Activated CD4-positive, alpha-beta T cell treated with anti-CD3 and anti-CD28 coated beads, Interleukin-2, amount 10 ng/mL, durations not matched to agents 7 days and 5 days (primary cell): ENCODE results near the gene ZNF564. TPM values are rescaled to one million over a fixed set of nuclear protein-coding genes. Genes with fewer than 3 reads are reported as not detected.

Experiments
- CTCF ChIA-PET: fragments of 350-600 bp; sonication (Branson Sonifier 250); formaldehyde crosslinking; loops from one replicate; lab custom pipeline; 2021; ENCODE audit warnings: antibody characterized with exemption; lab: Charles Lee
- POLR2A ChIA-PET: fragments of 350-600 bp; sonication (Branson Sonifier 250); formaldehyde crosslinking; loops from one replicate; lab custom pipeline; 2021; ENCODE audit warnings: antibody characterized with exemption; lab: Charles Lee
- DNase-seq: peaks from one replicate; pipeline ENCODE4 v3.0.0-alpha.2; 2020
- H3K27ac Mint-ChIP-seq: one replicate; pipeline ENCODE4 v1.8.0; 2021; ENCODE audit warnings: mild to moderate bottlenecking, moderate library complexity, mixed read lengths
- H3K27me3 Mint-ChIP-seq: one replicate; pipeline ENCODE4 v1.8.0; 2021; ENCODE audit warnings: mixed read lengths
- H3K36me3 Mint-ChIP-seq: one replicate; pipeline ENCODE4 v1.8.0; 2021; ENCODE audit warnings: low read depth, mixed read lengths
- H3K4me1 Mint-ChIP-seq: one replicate; pipeline ENCODE4 v1.8.0; 2021; ENCODE audit warnings: mixed read lengths
- H3K4me3 Mint-ChIP-seq: one replicate; pipeline ENCODE4 v1.8.0; 2021; ENCODE audit warnings: mild to moderate bottlenecking, moderate library complexity, mixed read lengths
- H3K9me3 Mint-ChIP-seq: one replicate; pipeline ENCODE4 v1.8.0; 2021; ENCODE audit warnings: mixed read lengths
- total RNA-seq, 2 experiments: library from RNA; stranded (reverse); gene quantifications; one replicate each; pipeline ENCODE4 v1.2.3, GENCODE V29; 2021

The ZNF564 gene
- total RNA-seq, 2 experiments from 2014 or later = 11.1 to 12.1 TPM

DNA sequence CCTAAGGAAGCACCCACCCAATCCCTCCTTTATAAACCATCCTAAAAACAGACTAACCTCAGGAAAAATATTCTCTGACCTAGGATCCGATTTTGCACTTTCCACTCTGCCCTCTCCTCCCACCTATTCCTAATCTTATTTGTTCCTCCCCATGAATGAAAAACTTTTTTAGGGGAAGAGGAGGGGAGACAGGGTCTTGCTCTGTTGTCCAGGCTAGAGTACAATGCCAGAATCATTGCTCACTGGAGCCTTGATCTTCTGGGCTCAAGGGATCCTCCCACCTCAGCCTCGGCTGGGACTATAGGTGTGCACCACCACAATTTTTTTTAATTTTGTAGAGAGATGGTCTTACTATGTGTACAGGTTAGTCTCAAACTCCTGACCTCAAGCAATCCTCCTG lies 4.4 kb downstream of the ZNF564 start:
- Mint-ChIP-seq H3K36me3 (peaks cover 72% of the 10 kb centered on the region), H3K4me1 (peaks cover 40% of the 10 kb centered on the region), H3K9me3 (peaks cover 32% of the 10 kb centered on the region), H3K4me3 (no peak overlapping the region), H3K27ac (no peak overlapping the region), H3K27me3 (no peaks in the 10 kb centered on the region)
- CTCF ChIA-PET = no interaction called here
- DNase-seq = no peak
- POLR2A ChIA-PET = no interaction called here

DNA sequence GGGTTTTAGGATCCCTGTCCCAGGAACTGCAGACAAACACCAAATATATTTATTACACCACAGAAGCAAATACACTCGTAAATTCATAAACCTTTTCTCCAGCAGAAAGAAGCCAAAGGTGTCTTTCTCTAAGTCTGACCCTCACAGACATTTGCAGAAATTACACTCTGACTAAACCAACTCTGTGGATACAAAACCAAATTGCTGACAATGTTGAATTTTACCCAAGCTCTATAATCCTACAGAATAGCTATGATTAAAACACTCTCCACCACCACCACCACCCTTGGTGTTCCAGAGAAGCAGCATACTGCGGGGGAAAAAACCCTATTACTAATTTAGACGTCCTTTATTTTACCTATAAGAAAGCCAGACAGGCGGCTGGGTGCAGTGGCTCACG lies 5.2 kb downstream of the ZNF564 start:
- DNase-seq = no peak
- H3K36me3 Mint-ChIP-seq = peaks cover 77% of the 10 kb centered on the region
- peaks cover 32% of the 10 kb centered on the region for H3K9me3 Mint-ChIP-seq
- ChIA-PET POLR2A (interaction anchor here (0.7 kb wide), 1 partner anchor 60 kb away, joined by 3 read pairs; no protein-coding TSS in a partner anchor), CTCF (interaction anchor here (0.9 kb wide), 1 partner anchor 10 kb away, joined by 3 read pairs; no protein-coding TSS in a partner anchor)
- no peak overlapping the region for H3K4me3 Mint-ChIP-seq
- peaks cover 34% of the 10 kb centered on the region for H3K4me1 Mint-ChIP-seq
- H3K27me3 Mint-ChIP-seq = no peaks in the 10 kb centered on the region
- H3K27ac Mint-ChIP-seq = no peak overlapping the region

DNA sequence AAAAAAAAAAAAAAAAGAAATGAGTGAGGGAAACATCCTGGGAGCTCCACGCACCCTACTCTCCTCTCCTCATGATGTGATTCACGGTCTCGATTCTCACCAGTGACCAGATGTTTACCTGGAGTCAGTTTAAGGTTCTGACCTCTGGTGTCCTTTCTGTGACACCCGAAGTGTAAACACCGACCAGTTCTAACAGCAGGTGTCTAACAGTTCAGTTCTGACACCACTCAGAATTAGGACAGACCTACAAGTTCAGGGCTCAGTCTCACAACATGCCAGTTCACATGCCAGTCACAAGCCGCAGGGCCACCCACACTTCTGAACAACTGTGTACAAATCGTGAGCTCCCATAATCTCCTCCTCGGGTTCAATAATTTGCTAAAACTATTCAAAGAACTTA lies 6.0 kb downstream of the ZNF564 start:
- ChIA-PET POLR2A (interaction anchor here (0.7 kb wide), 1 partner anchor 61 kb away, joined by 3 read pairs; no protein-coding TSS in a partner anchor), CTCF (no interaction called here)
- peaks cover 31% of the 10 kb centered on the region for H3K4me1 Mint-ChIP-seq
- no peaks in the 10 kb centered on the region for H3K27me3 Mint-ChIP-seq
- no peak overlapping the region for H3K27ac Mint-ChIP-seq
- DNase-seq = no peak
- peaks cover 32% of the 10 kb centered on the region for H3K9me3 Mint-ChIP-seq
- peaks cover 77% of the 10 kb centered on the region for H3K36me3 Mint-ChIP-seq
- no peak overlapping the region for H3K4me3 Mint-ChIP-seq

DNA sequence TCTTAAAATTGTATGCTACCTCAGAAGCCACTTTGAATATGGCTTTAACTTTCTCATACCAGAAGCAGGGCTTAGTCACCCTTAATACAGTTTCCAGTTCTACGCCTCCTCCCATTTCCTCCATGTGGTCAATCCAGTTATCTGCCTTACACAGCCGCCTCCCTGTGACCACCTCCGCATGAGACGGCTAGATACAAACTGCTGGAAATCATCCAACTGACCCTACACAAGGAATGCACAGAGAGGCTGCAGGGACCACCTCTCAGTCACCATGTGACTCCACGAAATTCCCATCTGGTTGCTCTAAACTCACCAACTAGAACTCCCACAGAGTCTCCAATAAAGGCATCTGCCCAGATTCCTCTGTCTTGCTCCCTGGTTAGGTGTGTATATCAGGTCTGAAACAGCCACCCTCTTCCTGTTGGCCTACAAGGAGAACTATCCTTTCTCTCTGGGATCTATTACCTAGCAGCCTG lies 6.8 kb downstream of the ZNF564 start:
- ChIA-PET CTCF (interaction anchor here (0.6 kb wide), 1 partner anchor 68 kb away, joined by 3 read pairs; no protein-coding TSS in a partner anchor), POLR2A (no interaction called here)
- H3K36me3 Mint-ChIP-seq = peaks cover 81% of the 10 kb centered on the region

DNA sequence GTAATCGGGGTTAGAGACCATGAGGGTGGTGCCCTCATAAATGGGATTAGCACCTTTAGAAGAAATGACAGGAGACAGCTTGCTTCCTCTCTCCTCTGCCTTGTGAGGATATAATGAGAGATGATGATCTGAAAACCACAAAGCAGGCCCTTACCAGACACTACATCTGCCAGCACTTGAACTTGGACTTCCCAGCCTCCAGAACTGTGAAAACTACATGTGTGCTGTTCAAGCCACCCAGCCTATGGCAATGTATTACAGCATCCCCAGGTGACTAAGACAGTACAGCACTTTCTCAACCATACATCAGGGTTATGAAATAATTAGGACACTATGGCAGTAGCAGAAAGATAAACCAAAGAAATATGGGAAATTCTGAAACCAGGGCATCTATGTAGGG lies 7.4 kb downstream of the ZNF564 start:
- DNase-seq = no peak
- ChIA-PET POLR2A (no interaction called here), CTCF (interaction anchor here (0.6 kb wide), 1 partner anchor 67 kb away, joined by 3 read pairs; no protein-coding TSS in a partner anchor)
- Mint-ChIP-seq H3K27ac (no peak overlapping the region), H3K36me3 (peaks cover 78% of the 10 kb centered on the region), H3K4me1 (peaks cover 22% of the 10 kb centered on the region), H3K4me3 (no peak overlapping the region), H3K9me3 (peaks cover 35% of the 10 kb centered on the region), H3K27me3 (no peaks in the 10 kb centered on the region)

More for the DNA sequence above, 6.8 kb downstream of the ZNF564 start:
- H3K27ac Mint-ChIP-seq = no peak overlapping the region
- H3K4me3 Mint-ChIP-seq = no peak overlapping the region
- DNase-seq = no peak
- no peaks in the 10 kb centered on the region for H3K27me3 Mint-ChIP-seq
- H3K9me3 Mint-ChIP-seq = peaks cover 36% of the 10 kb centered on the region
- peaks cover 27% of the 10 kb centered on the region for H3K4me1 Mint-ChIP-seq

DNA sequence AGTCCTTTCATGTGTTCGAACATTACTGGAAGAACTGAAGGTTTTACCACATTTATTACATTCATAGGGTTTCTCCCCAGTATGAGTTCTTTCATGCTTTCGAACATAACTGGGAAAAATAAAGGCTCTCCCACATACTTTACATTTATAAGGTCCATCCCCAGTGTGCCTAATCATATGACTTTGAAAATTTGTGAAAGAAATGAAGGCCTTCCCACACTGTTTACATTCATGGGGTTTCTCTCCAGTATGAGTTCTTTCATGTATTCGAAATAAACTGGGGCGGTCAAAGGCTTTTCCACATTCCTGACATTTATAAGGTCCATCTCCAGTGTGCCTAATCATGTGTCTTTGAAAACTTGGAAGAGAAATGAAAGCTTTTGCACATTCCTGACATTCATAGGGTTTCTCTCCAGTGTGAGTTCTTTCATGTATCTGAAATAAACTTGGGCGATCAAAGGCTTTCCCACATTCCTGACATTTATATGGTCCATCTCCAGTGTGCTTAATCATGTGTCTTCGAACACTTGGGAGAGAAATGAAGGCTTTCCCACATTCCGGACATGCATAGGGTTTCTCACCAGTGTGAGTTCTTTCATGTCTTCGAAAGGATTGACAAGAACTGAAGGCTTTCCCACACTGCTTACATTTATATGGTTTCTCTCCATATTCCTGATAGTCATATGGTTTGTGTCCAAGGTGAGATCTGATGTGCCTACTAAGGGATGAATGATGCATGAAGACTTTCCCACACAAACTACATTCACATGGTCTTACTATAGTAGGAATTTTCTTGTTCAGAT lies 24.0 kb downstream of the ZNF564 start:
- no peak for DNase-seq
- peaks cover 84% of the 10 kb centered on the region for H3K36me3 Mint-ChIP-seq
- no peak overlapping the region for H3K4me3 Mint-ChIP-seq
- ChIA-PET POLR2A (no interaction called here), CTCF (no interaction called here)
- H3K9me3 Mint-ChIP-seq = peaks cover 68% of the 10 kb centered on the region
- H3K27me3 Mint-ChIP-seq = no peaks in the 10 kb centered on the region
- no peaks in the 10 kb centered on the region for H3K4me1 Mint-ChIP-seq
- no peak overlapping the region for H3K27ac Mint-ChIP-seq

DNA sequence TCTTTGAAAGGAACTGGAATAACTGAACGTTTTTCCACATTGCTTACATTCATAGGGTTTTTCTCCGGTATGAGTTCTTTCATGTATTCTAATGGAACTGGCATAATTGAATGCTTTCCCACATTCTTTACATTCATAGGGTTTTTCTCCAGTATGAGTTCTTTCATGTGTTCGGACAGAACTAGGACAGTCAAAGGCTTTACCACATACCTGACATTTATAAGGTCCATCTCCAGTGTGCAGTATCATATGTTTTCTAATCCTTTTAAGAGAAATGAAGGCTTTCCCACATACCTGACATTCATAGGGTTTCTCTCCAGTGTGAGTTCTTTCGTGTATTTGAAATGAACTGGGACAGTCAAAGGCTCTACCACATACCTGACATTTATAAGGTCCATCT lies 24.7 kb downstream of the ZNF564 start:
- CTCF ChIA-PET = no interaction called here
- no peaks in the 10 kb centered on the region for H3K27me3 Mint-ChIP-seq
- no peaks in the 10 kb centered on the region for H3K4me1 Mint-ChIP-seq
- no peak overlapping the region for H3K27ac Mint-ChIP-seq
- POLR2A ChIA-PET = no interaction called here
- no peak overlapping the region for H3K4me3 Mint-ChIP-seq
- peaks cover 70% of the 10 kb centered on the region for H3K9me3 Mint-ChIP-seq
- peaks cover 84% of the 10 kb centered on the region for H3K36me3 Mint-ChIP-seq
- DNase-seq = no peak

DNA sequence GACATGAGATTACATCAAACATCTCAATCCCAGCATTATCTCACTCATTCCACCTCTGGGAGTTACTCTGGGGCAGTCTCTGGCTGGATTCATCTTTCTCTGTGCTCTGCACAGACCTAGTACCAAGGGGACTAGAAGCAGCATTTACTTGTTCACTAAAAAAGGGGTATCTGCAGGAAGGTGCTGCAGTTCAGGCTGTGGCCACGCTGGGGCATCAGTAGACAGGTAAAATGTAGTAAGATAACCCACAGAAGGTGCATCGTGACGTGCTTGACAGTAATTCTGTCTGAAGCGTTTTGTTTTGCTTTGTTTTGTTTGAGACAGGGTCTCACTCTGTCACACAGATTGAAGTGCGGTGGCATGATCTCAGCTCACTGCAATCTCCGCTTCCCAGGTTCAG lies 29.3 kb downstream of the ZNF564 start:
- H3K4me3 Mint-ChIP-seq = no peak overlapping the region
- H3K27ac Mint-ChIP-seq = no peak overlapping the region
- peaks cover 55% of the 10 kb centered on the region for H3K9me3 Mint-ChIP-seq
- ChIA-PET POLR2A (no interaction called here), CTCF (no interaction called here)
- H3K27me3 Mint-ChIP-seq = no peaks in the 10 kb centered on the region
- no peaks in the 10 kb centered on the region for H3K4me1 Mint-ChIP-seq
- H3K36me3 Mint-ChIP-seq = peaks cover 57% of the 10 kb centered on the region
- DNase-seq = peak; percentile 17

DNA sequence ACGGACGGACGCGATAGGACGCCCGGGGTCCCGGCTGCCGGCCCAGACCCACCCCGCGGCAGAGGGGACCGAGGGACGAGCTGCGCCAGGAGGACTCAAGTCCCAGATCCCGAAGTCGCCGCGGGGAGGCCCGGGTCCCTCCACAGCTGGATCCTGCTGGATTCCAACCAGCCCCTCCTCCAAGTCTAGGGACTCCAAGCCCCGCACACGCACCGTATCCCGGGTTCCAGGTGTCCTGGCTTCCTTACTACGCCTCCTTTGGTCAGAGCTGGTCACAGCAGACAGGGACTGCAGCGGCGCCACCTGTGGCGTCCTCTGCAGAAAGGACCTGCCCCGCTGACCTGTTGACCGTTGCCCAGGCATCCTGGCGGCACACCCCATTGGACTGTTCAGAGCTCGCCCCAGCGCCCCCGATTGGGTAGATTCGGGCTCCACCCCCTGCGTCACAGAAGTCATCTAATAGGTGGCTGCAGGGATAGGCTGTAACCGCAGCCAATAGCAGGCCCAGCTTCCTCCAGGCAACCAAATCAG lies 37.7 kb downstream of the ZNF564 start:
- peaks cover 43% of the 10 kb centered on the region for H3K9me3 Mint-ChIP-seq
- DNase-seq = no peak
- H3K36me3 Mint-ChIP-seq = peaks cover 15% of the 10 kb centered on the region
- POLR2A ChIA-PET = no interaction called here
- H3K4me1 Mint-ChIP-seq = no peaks in the 10 kb centered on the region
- no peaks in the 10 kb centered on the region for H3K27me3 Mint-ChIP-seq
- CTCF ChIA-PET = no interaction called here
- no peak overlapping the region for H3K27ac Mint-ChIP-seq
- no peak overlapping the region for H3K4me3 Mint-ChIP-seq

DNA sequence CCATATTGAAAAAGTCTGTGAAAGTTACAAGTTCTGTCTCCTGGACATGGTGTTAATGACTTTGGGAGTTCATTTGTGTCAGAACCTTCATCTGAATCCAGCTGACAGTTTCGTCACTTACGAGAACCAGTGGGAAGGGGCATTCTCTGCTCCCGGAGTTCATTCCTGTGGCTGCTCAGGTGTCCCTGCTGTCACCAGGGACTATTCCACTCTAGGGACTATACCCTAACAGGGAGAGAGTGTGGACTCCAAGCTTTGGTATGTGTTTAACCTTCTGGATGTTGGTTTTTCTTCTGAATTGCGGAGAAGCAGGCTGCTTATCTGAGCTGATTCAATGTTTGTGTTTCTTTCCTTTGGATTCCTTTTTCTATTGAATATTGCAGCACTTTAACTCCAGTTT lies 54.2 kb downstream of the ZNF564 start:
- H3K4me3 Mint-ChIP-seq = no peak overlapping the region
- peaks cover 16% of the 10 kb centered on the region for H3K4me1 Mint-ChIP-seq
- POLR2A ChIA-PET = interaction anchor here (0.6 kb wide), 1 partner anchor 369 kb away, joined by 3 read pairs; no protein-coding TSS in a partner anchor
- DNase-seq = no peak
- no peaks in the 10 kb centered on the region for H3K36me3 Mint-ChIP-seq
- H3K27ac Mint-ChIP-seq = no peak overlapping the region
- CTCF ChIA-PET = interaction anchor here (0.6 to 1.8 kb wide), 6 partner anchors 8 to 117 kb away, joined by 3 to 6 read pairs (median 3); partner anchors contain the start of gene ZNF709
- H3K9me3 Mint-ChIP-seq = peaks cover 13% of the 10 kb centered on the region
- no peaks in the 10 kb centered on the region for H3K27me3 Mint-ChIP-seq

DNA sequence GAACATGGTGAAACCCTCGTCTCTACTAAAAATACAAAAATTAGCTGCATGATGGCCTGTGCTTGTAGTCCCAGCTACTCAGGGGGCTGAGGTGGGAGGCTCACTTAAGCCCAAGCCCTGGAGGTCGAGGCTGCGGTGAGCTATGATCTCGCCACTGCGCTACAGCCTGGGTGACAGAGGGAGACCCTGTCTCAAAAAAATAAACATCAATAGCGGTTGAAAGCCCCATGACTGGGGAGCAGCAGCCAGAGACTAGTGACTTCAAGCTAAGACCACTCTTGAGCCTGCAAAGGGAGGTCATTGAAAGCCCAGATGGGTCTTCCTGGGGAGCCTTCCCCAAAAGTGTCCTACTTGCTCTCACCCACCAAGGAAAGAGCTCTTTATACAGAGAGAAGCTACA lies 54.8 kb downstream of the ZNF564 start:
- H3K4me1 Mint-ChIP-seq = peaks cover 16% of the 10 kb centered on the region
- no peaks in the 10 kb centered on the region for H3K27me3 Mint-ChIP-seq
- CTCF ChIA-PET = interaction anchor here (0.6 to 1.8 kb wide), 9 partner anchors 8 to 182 kb away, joined by 3 to 6 read pairs (median 3); partner anchors contain the start of gene ZNF563
- H3K4me3 Mint-ChIP-seq = no peak overlapping the region
- POLR2A ChIA-PET = interaction anchor here (0.6 to 0.7 kb wide), 2 partner anchors 369 to 444 kb away, joined by 3 to 5 read pairs; no protein-coding TSS in a partner anchor
- peaks cover 16% of the 10 kb centered on the region for H3K9me3 Mint-ChIP-seq
- no peak overlapping the region for H3K27ac Mint-ChIP-seq
- H3K36me3 Mint-ChIP-seq = no peaks in the 10 kb centered on the region
- DNase-seq = no peak

DNA sequence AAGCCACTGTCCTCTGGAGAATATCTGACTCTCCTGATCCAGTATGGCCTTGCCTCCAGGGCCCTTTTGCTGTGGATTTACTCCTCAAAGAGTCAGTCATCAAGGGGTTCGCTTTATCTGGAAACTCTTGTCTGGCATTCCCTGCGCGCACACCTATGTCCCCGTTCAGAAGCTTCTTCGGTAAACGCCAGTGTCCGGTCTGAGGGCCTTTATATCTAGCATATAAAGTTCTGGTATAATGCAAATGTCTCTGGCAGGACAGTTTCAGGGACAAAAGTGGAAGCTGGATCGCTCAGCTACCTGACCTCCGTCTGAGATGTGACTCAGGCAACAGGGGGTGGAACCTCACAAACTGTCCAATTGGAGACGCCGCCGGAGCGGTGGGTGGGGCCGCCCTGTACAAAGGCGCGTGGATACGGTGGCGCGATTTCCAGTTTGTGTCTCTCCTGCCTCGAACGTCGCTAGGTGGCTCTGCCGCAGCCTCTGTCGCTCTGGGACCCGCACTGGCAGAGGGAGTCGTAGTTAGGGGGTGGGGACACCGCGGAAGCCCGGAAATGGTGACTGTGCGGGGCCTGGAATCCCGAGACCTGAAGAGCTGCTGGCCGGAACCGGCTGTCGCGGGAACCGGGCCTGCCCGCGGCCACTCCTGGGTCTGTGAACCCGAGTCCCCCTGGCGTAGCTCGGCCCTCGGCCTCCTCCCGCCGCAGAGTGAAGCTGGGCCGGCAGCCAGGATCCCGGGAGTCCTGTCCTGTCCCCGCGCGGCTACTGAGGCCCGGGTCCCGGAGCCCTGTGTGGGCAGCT lies 56.1 kb downstream of the ZNF564 start:
- ChIA-PET CTCF (interaction anchor here (0.5 to 1.8 kb wide), 13 partner anchors 7 to 571 kb away, joined by 3 to 6 read pairs (median 3); partner anchors contain the start of gene ZNF563), POLR2A (interaction anchor here (0.6 to 0.7 kb wide), 2 partner anchors 56 to 144 kb away, joined by 3 read pairs; no protein-coding TSS in a partner anchor)
- H3K4me1 Mint-ChIP-seq = peaks cover 16% of the 10 kb centered on the region
- H3K9me3 Mint-ChIP-seq = peaks cover 16% of the 10 kb centered on the region
- H3K36me3 Mint-ChIP-seq = no peaks in the 10 kb centered on the region
- H3K4me3 Mint-ChIP-seq = peak overlapping the region; percentile 75
- H3K27ac Mint-ChIP-seq = peak overlapping the region; percentile 80
- no peaks in the 10 kb centered on the region for H3K27me3 Mint-ChIP-seq
- peak; percentile 88 for DNase-seq
